Astrocyte (in vitro differentiated cells and primary cell): ENCODE data around the gene NCOA3.

ENCODE experiments used
- CTCF ChIP-seq: IDR thresholded peaks from 2 replicates; pipeline ENCODE4 v1.5.1; 2011; ENCODE audit warnings: low read depth, mild to moderate bottlenecking, inconsistent platforms, low read length, moderate library complexity; ENCODE audit not compliant: insufficient read depth
- EZH2 ChIP-seq: IDR thresholded peaks from 2 replicates; pipeline ENCODE4 v1.6.1; 2012; ENCODE audit warnings: mild to moderate bottlenecking, low read length, inconsistent platforms; ENCODE audit not compliant: insufficient read depth

- TF ChIP-seq CTCF (no peak), EZH2 (no peak)
Measured at GRCh38 chr20:47686545-47686944, 184.9 kb downstream of the NCOA3 start.
